DOHH2 (cell line): Measurements from ENCODE around the gene ACAD9.

Source experiments
- H3F3A ChIP-seq: fragments of 200-600 bp; sonication (generic), shearing (Covaris generic); 2 replicates; pipeline ENCODE4 v1.6.0; 2016; ENCODE audit warnings: antibody characterized with exemption, mild to moderate bottlenecking; ENCODE audit not compliant: control insufficient read depth, insufficient read depth
- H3K27ac ChIP-seq: fragments of 200-600 bp; sonication (generic); 2 replicates; pipeline ENCODE4 v1.5.1; 2014; ENCODE audit warnings: low read depth, mild to moderate bottlenecking, low read length, moderate library complexity
- H3K27me3 ChIP-seq: fragments of 200-600 bp; sonication (generic); 2 replicates; pipeline ENCODE4 v1.6.1; 2014; ENCODE audit warnings: mild to moderate bottlenecking, low read length, mixed read lengths; ENCODE audit not compliant: control insufficient read depth
- H3K36me3 ChIP-seq: fragments of 200-600 bp; sonication (generic); 2 replicates; pipeline ENCODE4 v1.6.1; 2014; ENCODE audit warnings: mild to moderate bottlenecking, low read length, moderate library complexity, mixed read lengths; ENCODE audit not compliant: control insufficient read depth
- H3K4me1 ChIP-seq: fragments of 200-600 bp; sonication (generic); 2 replicates; pipeline ENCODE4 v1.6.1; 2014; ENCODE audit warnings: mild to moderate bottlenecking, low read length, mixed read lengths; ENCODE audit not compliant: control insufficient read depth
- H3K4me2 ChIP-seq: fragments of 200-600 bp; sonication (generic); 2 replicates; pipeline ENCODE4 v1.6.0; 2014; ENCODE audit warnings: mild to moderate bottlenecking, low read length, moderate library complexity
- H3K4me3 ChIP-seq: fragments of 200-600 bp; sonication (generic); 2 replicates; pipeline ENCODE4 v1.5.1; 2014; ENCODE audit warnings: mild to moderate bottlenecking, low read length, mixed read lengths
- H3K79me2 ChIP-seq: fragments of 200-600 bp; sonication (generic); 2 replicates; pipeline ENCODE4 v1.6.1; 2014; ENCODE audit warnings: mild to moderate bottlenecking, low read length, mixed read lengths; ENCODE audit not compliant: control insufficient read depth
- H3K9me2 ChIP-seq: fragments of 200-600 bp; sonication (generic); replicated peaks from 2 replicates; pipeline ENCODE4 v1.6.1; 2014; ENCODE audit warnings: mild to moderate bottlenecking, low read length, mixed read lengths; ENCODE audit not compliant: control insufficient read depth
- H3K9me3 ChIP-seq: fragments of 200-600 bp; sonication (generic); 2 replicates; pipeline ENCODE4 v1.6.1; 2014; ENCODE audit warnings: antibody characterized with exemption, low read length, mixed read lengths; ENCODE audit not compliant: control insufficient read depth, insufficient read depth
- H4K20me1 ChIP-seq: fragments of 200-600 bp; sonication (generic); 2 replicates; pipeline ENCODE4 v1.6.0; 2014; ENCODE audit warnings: low read depth, mild to moderate bottlenecking, antibody characterized with exemption, low read length, moderate library complexity; ENCODE audit not compliant: control insufficient read depth, insufficient read depth
- EZH2phosphoT487 ChIP-seq: fragments of 200-600 bp; sonication (generic); IDR thresholded peaks from 2 replicates; pipeline ENCODE4 v1.6.1; 2017; ENCODE audit warnings: borderline replicate concordance, mild to moderate bottlenecking, antibody characterized with exemption, low read length, moderate library complexity, mixed read lengths
- TF ChIP-seq, protein P1 (sequence below): fragments of 200-600 bp; sonication (generic); IDR thresholded peaks from one replicate; pipeline ENCODE4 v1.5.1; 2014; ENCODE audit warnings: antibody characterized with exemption, mild to moderate bottlenecking, low read depth, low read length; ENCODE audit not compliant: poor library complexity, severe bottlenecking

ACAD9 gene

DNA sequence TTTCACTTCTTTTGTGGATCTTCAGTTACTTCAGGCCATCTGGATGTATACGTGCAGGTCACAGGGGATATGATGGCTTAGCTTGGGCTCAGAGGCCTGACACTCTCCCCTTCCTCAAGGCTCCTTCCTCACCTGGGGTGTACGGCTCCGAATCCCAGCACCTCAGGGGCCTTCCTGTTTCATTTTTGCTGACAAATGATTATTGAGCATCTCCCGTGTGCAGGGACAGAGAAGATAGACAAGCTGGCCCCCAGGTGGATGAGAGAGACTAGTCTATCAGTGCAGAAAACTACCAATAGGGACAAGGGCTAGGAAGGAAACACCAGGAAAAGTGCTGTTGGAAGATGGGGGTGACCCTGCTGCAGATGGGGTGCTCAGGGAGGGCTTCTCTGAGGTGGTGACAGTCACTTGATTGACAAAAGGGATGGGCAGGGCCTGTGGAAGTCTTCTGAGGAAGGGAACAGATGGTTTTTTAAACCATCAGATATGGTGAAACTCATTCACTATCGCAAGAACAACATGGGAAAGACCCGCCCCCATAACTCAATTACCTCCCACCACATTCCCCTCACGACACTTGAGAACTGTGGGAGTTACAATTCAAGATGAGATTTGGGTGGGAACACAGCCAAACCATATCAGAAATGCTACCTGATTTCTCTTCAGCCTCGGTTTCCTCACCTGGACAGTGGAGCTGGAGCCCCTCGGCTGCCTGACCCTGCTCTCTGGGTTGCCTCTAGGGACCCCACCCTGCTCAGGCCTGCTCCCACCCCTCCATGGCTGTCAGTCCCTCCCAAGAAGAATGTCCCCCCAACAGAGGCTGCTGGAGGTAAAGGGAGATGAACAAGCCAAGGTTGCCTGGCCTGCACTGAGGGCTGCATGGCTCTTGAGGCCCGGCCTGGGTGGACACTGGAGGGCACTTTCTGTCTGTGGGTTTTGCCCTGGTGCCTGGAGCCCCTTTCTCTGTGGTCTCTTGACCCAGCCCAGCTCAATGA lies 37.2 kb upstream of the ACAD9 start:
- Histone ChIP-seq H3K9me3 (no peaks in the 10 kb centered on the region), H3K79me2 (no peaks in the 10 kb centered on the region), H3K4me1 (peaks cover 16% of the 10 kb centered on the region), H3K36me3 (no peaks in the 10 kb centered on the region), H3K9me2 (no peaks in the 10 kb centered on the region), H3F3A (no peaks in the 10 kb centered on the region), H3K27me3 (no peaks in the 10 kb centered on the region), H4K20me1 (no peaks in the 10 kb centered on the region), H3K4me3 (no peak overlapping the region), H3K27ac (no peak overlapping the region), H3K4me2 (no peak overlapping the region)
- no peak for TF ChIP-seq EZH2phosphoT487
- TF ChIP-seq, protein P1, sequence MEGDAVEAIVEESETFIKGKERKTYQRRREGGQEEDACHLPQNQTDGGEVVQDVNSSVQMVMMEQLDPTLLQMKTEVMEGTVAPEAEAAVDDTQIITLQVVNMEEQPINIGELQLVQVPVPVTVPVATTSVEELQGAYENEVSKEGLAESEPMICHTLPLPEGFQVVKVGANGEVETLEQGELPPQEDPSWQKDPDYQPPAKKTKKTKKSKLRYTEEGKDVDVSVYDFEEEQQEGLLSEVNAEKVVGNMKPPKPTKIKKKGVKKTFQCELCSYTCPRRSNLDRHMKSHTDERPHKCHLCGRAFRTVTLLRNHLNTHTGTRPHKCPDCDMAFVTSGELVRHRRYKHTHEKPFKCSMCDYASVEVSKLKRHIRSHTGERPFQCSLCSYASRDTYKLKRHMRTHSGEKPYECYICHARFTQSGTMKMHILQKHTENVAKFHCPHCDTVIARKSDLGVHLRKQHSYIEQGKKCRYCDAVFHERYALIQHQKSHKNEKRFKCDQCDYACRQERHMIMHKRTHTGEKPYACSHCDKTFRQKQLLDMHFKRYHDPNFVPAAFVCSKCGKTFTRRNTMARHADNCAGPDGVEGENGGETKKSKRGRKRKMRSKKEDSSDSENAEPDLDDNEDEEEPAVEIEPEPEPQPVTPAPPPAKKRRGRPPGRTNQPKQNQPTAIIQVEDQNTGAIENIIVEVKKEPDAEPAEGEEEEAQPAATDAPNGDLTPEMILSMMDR = no peak

DNA sequence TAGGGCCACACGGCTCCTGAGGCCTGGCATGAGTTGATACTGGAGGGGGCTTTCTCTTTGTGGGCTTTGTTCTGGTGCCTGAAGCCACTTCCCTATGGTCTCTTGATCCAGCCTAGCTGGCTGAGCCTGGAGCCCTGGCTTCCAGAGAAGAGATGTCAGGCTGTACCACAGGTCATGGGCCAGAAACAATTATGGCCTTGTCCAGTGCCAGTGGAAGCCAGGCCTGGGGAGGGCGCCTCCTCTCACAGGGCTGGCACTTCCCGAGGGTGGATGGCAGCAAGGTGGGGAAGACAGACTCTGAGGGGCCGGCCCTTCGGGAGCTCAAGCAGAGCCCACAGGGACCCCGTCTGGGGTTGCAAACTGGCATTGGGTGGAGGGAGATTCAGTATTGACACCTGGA lies 34.9 kb upstream of the ACAD9 start:
- no peaks in the 10 kb centered on the region for H3K27me3 ChIP-seq
- no peaks in the 10 kb centered on the region for H3K36me3 ChIP-seq
- H3K9me3 ChIP-seq = no peaks in the 10 kb centered on the region
- H3K9me2 ChIP-seq = no peaks in the 10 kb centered on the region
- H3F3A ChIP-seq = no peaks in the 10 kb centered on the region
- no peak for TF ChIP-seq EZH2phosphoT487
- TF ChIP-seq, protein P1 = no peak
- H3K27ac ChIP-seq = no peak overlapping the region
- H3K79me2 ChIP-seq = no peaks in the 10 kb centered on the region
- H4K20me1 ChIP-seq = no peaks in the 10 kb centered on the region
- H3K4me1 ChIP-seq = peaks cover 16% of the 10 kb centered on the region
- H3K4me2 ChIP-seq = no peak overlapping the region
- H3K4me3 ChIP-seq = no peak overlapping the region

DNA sequence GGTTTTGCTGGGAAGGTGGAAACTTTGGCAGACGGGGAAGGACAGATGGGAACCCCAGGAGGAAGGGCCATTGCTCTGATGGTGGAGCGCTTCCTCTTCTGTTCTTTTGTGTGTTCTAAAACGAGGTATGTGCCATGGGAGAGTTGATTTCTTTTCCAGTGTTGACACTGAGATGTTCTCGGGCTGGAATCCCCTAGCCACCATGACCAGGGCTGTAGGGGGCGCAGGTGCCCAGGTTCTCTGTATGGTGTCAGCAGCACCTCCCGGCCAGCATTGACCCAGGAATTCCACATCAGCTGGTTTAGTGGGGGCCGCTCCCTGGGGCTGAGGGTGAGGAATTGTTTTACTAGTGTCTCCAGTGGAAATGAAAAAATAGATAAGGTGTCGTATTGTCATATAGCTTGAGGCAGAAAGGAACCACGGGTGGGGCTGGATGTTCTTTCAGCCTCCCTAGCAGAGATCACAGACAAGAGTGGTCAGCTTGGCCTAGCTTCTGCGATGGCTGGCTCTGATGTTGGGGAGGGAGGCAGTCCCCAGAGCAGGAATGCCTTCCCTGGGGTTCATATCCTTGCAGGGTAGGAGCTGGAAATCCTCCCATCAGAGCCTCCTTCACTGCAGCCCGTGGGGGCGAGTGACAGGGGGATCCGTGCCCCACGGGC lies 34.2 kb upstream of the ACAD9 start:
- TF ChIP-seq, protein P1 = peak; percentile 69
- no peak for TF ChIP-seq EZH2phosphoT487
- H3K9me3 ChIP-seq = no peaks in the 10 kb centered on the region
- peak overlapping the region; percentile 68 for H3K4me3 ChIP-seq
- no peaks in the 10 kb centered on the region for H4K20me1 ChIP-seq
- no peaks in the 10 kb centered on the region for H3F3A ChIP-seq
- H3K9me2 ChIP-seq = no peaks in the 10 kb centered on the region
- H3K36me3 ChIP-seq = no peaks in the 10 kb centered on the region
- no peaks in the 10 kb centered on the region for H3K27me3 ChIP-seq
- H3K4me2 ChIP-seq = peak overlapping the region; percentile 85
- H3K27ac ChIP-seq = no peak overlapping the region
- no peaks in the 10 kb centered on the region for H3K79me2 ChIP-seq
- H3K4me1 ChIP-seq = peaks cover 16% of the 10 kb centered on the region
